ENCODE data around the gene FRG2C.
"Not testable (repeated sequence)": the region's sequence is repeated elsewhere in the genome, so short reads cannot be mapped to it uniquely, and the experiment has no call there.

Gene FRG2C

GRCh38 chr3:75664028-75664427 is at the start of gene FRG2C:
Gene FRG2C, plus strand, starts transcription at chr3:75664328. Its CDS starts 52 bp downstream, at chr3:75664380.
- DNase-seq (ENCODE audit: low read depth) = not testable (repeated sequence)

- DNase-seq (ENCODE audit: low read depth) = not testable (repeated sequence)
Measured at GRCh38 chr3:75618666-75619305, 45.3 kb upstream of the FRG2C start.

GRCh38 chr3:75619481-75620031 is 44.6 kb upstream of the FRG2C start:
- DNase-seq (ENCODE audit: low read depth) = not testable (repeated sequence)

- DNase-seq (ENCODE audit: low read depth) = not testable (repeated sequence)
Measured at GRCh38 chr3:75621772-75622171, 42.4 kb upstream of the FRG2C start.

GRCh38 chr3:75623656-75624055 is 40.5 kb upstream of the FRG2C start:
- DNase-seq (ENCODE audit: low read depth) = not testable (repeated sequence)

GRCh38 chr3:75630887-75631535 is 33.1 kb upstream of the FRG2C start:
- not testable (repeated sequence) for DNase-seq (ENCODE audit: low read depth)

GRCh38 chr3:75631541-75631940 is 32.6 kb upstream of the FRG2C start:
- no peak for DNase-seq (ENCODE audit: low read depth)

GRCh38 chr3:75638947-75639346 is 25.2 kb upstream of the FRG2C start:
- not testable (repeated sequence) for DNase-seq (ENCODE audit: low read depth)

GRCh38 chr3:75641107-75641517 is 23.0 kb upstream of the FRG2C start:
- DNase-seq (ENCODE audit: low read depth) = peak; percentile 33

- DNase-seq (ENCODE audit: low read depth) = peak; percentile 8
Measured at GRCh38 chr3:75643031-75643800, 20.9 kb upstream of the FRG2C start.

- DNase-seq (ENCODE audit: low read depth) = not testable (repeated sequence)
Measured at GRCh38 chr3:75645548-75645947, 18.6 kb upstream of the FRG2C start.

GRCh38 chr3:75650191-75650590 is 13.9 kb upstream of the FRG2C start:
- no peak for DNase-seq (ENCODE audit: low read depth)

GRCh38 chr3:75655101-75655904 is 8.8 kb upstream of the FRG2C start:
- DNase-seq (ENCODE audit: low read depth) = not testable (repeated sequence)

- DNase-seq (ENCODE audit: low read depth) = not testable (repeated sequence)
Measured at GRCh38 chr3:75655956-75656355, 8.2 kb upstream of the FRG2C start.

GRCh38 chr3:75658411-75659107 is 5.6 kb upstream of the FRG2C start:
- not testable (repeated sequence) for DNase-seq (ENCODE audit: low read depth)

- DNase-seq (ENCODE audit: low read depth) = not testable (repeated sequence)
Measured at GRCh38 chr3:75659108-75659433, 5.1 kb upstream of the FRG2C start.

GRCh38 chr3:75665626-75666025 is 1.5 kb downstream of the FRG2C start:
- DNase-seq (ENCODE audit: low read depth) = not testable (repeated sequence)

- not testable (repeated sequence) for DNase-seq (ENCODE audit: low read depth)
Measured at GRCh38 chr3:75667757-75668701, 3.9 kb downstream of the FRG2C start.

- not testable (repeated sequence) for DNase-seq (ENCODE audit: low read depth)
Measured at GRCh38 chr3:75668759-75669347, 4.7 kb downstream of the FRG2C start.
